Measurements from ENCODE around the gene CLMP. TPM values are rescaled to one million over a fixed set of nuclear protein-coding genes. Genes with fewer than 3 reads are reported as not detected.

The CLMP gene, protein sequence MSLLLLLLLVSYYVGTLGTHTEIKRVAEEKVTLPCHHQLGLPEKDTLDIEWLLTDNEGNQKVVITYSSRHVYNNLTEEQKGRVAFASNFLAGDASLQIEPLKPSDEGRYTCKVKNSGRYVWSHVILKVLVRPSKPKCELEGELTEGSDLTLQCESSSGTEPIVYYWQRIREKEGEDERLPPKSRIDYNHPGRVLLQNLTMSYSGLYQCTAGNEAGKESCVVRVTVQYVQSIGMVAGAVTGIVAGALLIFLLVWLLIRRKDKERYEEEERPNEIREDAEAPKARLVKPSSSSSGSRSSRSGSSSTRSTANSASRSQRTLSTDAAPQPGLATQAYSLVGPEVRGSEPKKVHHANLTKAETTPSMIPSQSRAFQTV
- total RNA-seq (2014; rRNA removed; shearing (Covaris generic)) = not detected in 2 replicates

DNA sequence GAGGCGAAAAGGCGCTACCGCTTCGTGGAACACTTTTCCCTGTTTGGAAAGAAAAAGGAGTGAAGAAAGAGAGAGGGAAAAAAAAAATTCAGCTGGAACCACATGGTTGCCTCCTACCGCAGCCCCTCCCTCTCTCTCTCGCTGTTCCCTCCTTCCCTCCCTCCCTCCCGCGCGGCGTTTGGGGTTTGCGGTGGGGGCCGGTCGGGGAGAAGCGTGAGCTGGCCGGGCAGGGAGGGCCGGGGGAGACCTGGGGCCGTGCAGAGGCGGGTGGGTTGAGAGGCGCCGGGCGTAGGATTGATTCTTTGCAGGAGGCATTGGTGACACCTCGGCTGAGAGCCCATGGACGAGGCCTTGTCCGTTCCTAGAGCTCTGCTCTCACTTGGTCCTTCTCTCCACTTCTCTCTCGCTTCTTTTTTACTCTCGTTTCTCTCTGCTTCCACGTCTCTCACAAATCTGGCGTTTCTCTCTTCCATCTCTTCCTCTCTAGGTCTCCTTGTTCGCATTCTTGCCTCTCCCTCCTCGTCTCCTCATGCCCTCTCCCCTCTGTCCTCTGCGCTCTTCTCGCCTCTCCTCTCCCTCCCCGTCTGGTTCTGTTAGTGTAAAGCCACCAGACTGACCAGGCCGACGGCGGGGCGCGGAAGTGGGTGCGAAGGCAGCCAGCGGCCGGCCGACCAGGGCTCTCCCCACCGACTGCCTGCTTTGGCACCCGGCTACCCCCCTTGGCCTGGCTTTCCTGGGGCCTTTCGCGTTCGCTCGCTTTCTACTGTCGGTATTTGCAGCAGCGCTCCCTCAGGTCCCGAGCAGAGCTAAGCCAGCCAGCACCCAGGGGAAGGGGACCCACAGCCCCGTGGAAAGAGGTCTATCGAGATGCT is at the start of gene CLMP:
TSS of gene CLMP (minus strand) at position 61 of the 872 bp plus-strand sequence. CDS start 308 bp downstream, outside the sequence.
- DNase-seq (ENCODE audit: low spot score) = no peak

DNA sequence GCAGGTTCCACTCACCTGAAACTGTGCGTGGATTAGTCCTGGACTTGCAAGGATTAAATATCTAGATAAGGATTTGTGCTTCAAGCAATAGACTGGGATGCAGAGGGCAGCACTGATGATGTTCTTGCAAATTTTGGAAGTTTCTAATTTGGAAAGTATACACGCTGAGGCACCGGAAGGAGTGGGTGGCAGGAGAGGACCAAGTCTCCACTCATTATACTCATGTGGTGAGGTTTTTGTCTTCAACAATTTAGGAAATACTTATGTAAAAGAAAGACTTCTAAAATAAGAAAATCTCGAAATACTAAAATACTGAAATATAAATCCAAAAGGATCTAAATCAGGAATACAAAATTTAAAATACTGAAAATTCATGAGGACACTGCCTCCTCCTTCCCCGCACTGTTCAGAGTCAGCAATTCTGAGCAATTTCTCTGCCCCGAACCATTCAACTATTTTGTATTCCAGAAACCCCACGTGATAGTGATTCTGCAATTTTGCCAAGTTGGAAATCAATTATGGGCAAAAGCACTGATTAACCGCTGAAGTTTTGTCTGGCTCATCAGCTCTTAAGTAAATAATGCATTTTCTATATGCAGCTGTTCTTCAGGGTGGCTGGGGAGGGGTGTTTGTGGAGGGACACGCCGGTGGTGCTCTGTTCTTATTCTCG is 47.0 kb upstream of the CLMP start:
- no peak for DNase-seq (ENCODE audit: low spot score)

DNA sequence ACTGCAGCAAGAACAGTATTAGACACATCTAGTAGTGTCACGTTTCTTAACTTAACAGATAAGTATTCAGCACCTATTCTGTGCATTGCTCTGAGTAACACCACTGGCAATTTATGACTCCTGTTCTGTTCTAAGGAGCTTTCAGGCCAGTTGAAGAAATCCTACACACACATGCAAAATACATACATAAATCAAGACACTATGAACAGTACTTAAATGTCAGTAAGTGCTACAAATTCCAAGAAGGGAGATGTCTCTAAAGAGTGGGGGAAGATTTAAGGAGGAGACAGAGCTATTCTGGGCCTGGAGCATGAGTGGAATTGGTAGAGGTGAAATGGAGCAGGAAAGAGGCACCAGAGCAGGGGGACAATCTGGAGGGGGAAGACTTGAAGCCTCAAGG is 46.2 kb upstream of the CLMP start:
- no peak for DNase-seq (ENCODE audit: low spot score)

DNA sequence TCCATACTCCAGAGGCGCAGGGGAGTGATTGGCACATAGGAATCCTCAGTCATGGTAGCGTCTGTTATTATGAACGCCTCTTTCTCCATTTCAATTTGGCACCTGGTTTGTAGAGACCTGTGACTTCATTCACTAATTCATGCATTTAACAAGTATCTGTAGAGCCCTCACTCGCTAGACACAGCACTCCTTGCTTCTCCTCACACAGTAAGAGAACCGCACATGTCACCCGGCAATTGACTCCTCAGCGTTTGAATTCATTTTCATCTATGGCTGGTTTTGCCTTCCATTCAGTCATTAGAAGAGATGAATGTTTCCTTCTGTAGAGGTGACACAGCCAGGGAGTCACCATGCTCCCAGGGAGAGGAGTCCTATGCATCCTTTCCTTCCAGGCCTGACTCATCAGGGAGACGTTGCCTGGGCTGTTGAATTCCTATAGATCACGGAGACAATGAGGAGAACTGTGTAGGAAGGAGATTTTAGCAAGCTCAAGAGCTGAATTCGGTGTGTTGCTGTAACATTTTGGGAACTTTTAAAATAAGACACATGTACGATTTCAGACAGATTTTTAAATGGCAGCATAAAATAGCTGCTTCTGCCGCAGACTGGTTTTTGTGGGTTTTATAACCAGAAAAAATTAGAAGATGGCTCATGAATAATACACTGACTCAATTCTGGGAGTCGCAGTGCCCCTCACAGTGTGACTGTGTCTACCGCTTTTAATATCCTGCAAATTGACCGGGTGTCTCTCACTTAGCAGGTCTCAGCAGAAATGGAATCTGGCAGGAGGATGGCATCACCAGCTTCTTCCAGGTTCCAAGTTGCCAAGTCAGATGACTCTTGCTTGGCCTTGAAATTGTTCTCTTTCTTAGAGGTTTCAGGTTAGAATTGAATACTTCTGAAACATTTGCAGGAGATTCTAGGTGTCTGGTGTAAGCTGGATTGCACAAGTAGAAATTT is 44.4 kb upstream of the CLMP start:
- no peak for DNase-seq (ENCODE audit: low spot score)

DNA sequence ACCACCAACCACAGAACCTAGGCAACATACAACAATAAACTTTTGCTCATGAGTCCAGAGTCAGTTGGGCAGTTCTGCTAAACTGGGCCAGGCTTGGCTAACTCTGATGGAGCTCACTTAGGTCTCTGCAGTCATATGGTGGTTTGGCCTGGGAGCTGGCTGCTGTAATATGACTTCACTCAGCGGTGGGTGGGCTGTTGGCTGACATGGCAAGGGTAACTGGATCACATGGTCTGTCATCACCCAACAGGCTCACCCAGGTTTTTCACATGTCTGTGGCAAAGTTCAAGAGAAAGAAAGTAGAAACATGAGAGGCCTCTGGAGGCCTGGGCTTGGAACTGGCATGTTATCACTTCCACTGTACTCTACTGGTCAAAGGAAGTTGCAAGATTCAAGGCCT is 43.2 kb upstream of the CLMP start:
- no peak for DNase-seq (ENCODE audit: low spot score)

DNA sequence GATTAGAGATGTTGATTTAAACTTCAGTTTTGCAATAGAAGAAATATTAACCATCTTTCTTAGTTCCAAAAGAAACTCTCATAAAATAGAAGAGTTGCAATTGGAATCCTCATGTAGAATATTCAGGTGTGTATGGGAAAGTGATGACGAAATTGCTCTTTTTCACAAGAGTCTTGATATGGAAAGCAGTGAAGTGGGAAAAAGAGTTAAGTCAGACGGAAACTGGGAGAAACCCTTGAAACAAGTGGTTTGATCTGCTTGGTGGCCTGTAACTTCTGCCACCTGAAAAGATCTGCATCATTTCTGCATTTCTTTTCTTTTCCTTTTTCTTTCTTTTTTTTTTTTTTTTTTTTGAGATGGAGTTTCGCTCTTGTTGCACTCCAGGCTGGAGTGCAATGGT is 41.8 kb upstream of the CLMP start:
- no peak for DNase-seq (ENCODE audit: low spot score)

DNA sequence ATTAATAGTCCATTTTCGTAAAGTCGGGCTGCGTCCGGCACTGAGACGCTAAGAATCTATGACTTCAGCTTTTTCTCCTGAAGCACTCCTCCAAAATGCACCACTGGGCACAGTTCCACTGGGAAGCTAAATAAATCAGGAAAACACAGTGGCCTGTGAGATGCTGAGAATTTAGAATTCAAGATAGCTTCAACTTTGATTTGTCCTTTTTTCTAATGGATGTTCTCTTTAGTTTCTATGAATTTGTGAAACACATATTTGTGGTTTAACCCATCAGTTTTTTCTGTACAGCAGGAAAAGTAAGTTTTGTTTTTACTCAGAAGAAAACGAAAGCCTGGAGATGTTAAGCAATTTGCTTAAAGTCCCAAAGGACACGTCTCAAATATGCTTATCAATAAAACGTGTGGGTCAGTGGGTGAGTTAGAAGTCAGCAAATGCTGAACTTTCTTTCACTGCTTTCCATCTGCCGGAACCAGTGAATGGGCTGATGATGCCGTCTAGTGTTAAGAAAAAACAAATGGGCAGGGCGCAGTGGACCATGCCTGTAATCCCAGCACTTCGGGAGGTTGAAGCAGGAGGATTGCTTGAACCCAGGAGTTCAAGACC is 40.7 kb upstream of the CLMP start:
- DNase-seq (ENCODE audit: low spot score) = no peak

DNA sequence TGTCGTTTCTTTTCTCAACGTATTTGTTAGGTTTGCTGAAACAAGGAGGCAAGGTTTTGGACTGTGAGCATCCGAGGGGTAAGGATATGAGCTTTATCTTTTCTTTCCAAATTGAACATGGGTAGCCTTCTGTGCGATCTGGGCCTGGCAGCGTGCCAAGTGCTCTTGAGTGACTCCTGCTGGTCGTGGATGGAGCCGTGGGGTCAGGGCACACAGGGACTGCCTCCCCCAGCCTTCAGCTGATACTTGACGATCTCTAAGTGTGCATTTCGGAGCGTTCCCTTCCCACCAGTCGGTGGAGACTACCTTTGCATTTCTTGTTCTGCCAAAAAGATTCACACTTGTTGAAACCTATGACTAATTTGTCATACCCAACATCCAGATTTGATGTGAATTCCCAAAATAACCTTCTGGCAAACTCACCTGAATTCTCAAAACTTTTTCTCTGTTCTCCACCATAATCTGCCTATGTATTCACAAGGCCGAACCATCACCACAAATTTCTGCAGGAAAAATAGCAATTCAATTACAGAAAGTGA is 40.1 kb upstream of the CLMP start:
- DNase-seq (ENCODE audit: low spot score) = peak; percentile 66

DNA sequence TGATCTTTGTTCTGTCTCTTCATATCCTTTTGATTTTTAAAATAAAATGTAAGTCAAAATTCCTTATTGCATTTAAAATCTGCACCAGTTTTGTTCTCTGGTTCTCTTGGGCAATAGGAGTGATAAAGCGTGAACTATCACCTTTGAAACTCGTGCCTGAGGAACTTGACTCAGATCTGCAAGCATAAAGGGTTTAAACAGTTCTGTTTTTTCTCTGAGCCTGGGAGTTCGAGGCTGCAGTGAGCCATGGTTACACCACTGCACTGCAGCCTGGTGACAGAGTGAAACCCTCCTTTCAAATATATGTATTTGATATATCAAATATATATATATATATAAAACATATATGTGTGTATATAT is 38.9 kb upstream of the CLMP start:
- no peak for DNase-seq (ENCODE audit: low spot score)

DNA sequence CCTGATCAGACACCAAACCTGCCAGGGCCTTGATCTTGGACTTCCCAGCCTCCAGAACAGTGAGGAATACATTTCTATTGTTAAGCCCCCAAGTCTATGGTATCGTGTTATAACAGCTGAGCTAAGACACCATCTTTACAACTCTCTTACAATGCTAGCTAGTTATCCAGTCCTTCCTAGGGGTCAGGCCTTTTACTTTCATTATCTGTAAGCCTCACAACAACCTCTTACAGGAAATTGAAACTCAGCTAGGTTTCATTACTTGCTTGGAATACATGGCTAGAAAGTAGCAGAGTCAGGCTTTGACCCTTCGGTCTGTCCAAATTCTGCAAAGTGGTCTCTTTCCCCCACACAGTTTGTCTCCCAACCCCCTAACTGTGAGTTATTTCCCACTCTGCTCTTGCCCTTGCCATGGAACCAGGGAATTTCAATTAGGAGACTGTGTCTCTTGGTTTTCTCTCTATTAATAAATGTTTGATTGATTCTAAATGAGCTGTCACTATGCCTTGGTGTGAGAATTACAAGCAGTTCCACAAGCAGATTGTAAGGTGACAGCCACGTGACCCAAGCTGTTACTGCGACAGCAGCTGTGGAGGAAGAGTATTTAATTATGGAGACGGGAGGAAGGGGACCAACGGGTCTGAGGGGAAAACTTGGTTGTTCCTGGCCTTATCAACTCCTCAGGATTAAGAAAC is 38.4 kb upstream of the CLMP start:
- DNase-seq (ENCODE audit: low spot score) = no peak

DNA sequence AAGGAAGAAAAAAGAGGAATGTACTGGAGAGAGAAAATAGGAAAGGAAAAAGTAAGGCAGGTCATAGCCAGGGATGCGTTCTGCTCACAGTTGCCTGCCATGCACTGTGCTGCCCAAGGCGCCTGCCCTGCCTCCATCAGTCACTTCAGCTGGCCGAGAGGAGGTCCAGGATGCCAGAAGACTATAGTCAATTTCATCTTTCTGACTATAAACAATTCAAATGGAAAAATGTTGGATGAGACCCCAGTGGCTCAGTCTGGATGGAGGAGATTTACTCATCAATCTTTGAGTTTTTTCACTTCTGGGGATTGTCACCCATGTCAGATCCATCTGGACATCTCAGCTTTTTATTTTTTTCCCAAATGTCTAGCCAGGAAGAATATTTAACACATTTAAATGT is 36.7 kb upstream of the CLMP start:
- DNase-seq (ENCODE audit: low spot score) = no peak

DNA sequence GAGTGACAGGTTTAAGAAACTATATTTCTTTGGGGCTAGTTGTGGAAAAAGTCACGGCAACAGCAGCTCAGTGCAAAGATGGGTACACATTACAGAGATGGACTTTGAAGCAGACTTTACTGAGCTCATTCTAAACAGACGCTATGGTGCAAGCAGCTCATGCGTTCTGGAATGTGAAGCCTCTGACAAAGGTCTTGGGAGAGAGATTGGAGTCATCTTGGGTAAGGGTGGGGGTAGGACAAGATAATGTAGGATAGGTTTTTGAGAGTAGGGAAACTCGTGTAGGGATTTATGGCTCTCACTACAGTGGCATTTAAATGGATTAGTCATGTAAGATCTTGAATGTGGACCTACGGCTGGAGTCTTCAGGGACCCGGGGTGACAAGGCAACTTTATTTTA is 36.2 kb upstream of the CLMP start:
- no peak for DNase-seq (ENCODE audit: low spot score)

DNA sequence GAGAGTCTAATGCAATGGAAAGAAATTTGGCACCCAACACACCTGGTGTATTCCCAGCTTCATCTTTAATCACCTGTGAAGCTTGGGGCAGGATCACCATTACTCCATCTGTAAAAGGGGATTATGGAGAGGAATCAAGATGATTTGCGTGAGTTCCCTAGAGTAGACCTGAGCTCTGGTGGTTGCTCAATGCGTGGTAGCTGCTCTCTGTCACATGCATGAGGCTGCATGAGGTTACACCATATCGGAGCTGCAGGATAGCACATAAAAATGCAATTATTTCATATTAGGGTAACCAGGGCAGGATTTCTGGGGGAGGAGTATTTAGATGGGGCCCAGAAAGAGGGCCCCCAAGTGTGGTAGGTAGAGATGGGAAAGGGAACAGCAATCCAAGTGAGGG is 35.3 kb upstream of the CLMP start:
- DNase-seq (ENCODE audit: low spot score) = no peak

DNA sequence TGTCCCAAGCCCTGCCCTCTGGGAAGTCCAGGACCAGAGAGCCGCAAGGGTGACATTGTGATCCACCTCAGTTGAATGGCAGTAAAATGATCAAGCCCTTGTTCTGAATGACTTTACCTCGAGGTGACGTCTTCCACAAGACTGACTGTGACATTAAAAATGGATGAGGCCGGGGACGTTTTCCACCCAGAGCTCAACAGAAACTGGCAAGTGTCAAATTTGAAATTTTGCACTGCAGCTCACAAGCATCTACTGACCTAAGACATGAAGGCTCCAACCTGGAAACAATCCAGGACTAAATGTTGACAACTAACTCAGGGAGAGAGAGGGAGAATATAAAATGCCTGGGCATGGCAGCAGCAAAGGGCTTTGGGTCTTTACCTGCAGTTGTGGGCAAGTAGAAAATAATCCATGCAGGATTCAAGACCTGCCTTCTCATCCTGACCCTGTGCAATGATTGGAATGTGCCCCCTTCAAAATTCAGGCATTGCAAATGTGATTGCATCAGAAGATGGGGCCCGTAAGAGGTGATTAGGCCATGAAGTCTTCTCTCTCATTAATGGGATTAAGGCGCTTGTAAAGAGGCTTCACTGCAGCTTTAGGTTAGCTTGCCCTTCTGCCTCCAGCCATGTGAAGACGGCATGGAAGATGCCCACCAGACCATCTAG is 33.6 kb upstream of the CLMP start:
- no peak for DNase-seq (ENCODE audit: low spot score)

DNA sequence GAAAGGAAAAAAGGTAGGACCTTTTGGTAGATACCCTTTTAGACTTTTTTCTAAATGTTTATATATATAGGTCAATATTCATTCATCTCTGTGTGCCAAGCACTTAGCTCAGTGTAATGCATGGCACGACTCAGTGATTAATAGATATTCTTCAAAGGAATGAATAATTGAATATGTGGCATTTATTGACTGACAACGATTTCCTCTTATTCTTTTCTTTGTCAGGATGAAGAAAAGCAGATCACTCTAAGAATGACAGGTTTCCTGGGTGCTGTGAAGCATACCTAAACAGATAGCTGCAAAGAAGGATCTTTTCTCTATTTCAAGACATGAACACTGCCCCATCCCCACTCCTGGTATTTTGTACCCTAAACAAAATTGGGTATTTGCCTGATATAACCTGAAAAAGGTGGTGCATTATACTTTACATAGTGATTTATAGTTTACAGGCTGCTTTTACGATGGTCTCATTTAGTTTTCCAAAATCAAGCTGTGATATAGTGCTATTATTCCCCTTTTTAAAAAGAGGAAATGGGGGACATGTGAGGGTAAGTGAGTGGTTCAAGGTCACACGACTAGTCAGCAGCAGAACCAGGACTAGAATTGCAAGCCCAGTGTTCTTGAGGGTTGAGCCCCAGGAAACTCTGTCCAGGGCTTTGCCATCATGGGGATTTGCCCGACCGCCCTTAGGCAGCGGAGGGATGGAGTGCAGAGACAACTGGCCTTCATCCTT is 32.9 kb upstream of the CLMP start:
- DNase-seq (ENCODE audit: low spot score) = no peak

DNA sequence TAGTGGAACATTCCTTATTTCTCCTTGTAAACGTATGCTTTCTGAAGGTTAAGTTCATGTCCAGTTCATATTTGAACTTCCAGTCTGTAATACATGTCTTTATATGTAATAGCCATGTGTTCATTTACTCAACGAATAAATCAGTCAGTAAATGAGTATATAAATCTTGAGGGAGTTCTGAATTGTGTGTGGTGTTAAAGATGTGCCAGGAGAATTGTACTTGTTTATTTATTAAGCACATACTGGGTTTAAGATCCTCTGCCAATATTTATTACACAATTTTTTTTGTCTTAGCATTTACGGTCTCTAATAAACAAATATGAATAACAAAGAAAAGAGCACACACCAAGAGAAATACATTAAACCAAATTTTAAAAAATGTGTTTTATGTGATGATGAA is 26.5 kb upstream of the CLMP start:
- no peak for DNase-seq (ENCODE audit: low spot score)

DNA sequence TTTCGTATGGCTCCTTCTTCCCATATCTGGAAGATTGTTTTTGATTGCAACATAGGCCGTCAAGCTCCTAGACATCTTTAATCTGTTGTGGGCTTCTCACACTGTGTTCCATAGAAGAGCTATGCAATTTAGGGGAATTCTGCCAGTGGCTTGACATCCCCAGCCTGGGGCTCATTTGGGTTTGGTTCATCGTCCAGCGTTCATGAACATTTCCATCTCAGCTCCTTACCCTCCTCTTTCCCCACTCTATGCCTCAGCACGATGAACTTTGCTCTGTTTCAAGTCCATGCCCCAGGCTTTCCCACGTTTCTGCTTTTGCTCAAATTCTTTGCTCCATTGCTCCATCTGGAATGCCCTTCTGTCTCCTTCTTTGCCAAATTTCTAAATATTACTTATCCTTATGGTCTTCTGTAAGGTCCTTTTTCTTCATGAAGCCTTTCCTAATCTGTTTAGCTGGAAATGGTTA is 26.1 kb upstream of the CLMP start:
- DNase-seq (ENCODE audit: low spot score) = no peak

DNA sequence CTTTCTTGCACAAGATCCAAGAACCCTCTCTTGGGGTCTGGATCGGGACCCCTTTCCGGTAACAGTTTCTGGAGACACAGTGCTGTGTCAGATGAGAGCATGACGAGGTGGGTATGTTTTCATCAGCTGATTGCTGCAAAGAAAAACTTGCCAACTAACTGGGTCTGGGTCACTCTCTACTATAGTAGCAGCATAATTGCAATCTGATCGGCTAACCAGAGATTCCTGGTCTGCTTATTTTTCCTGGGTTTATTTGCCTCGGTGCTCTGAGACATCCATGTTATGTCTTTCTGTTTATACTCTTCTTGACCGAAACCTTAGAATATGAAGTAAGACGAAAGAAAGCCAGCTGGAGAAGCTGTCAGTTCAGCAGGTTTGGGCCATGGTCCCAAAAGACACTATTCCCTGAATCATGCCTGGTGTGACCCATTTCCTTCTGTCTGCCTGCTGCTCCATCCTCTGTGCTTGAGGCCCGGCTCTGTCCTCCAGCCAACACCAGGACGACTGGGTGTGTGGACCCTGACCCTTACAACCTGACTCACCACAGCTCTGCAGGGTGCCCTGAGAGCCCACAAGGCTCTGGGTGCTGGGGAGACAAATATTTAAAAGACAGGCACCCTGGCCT is 24.1 kb upstream of the CLMP start:
- no peak for DNase-seq (ENCODE audit: low spot score)
